ENCODE data around the gene RYR1. TPM values are rescaled to one million over a fixed set of nuclear protein-coding genes. Genes with fewer than 3 reads are reported as not detected.

Gene RYR1
- total RNA-seq, 2 experiments from 2014 or later: 2.0 to 3.1 TPM

Other genes with a start within 250 kb of the RYR1 start
- gene DPF1, start 209.5 kb upstream of the RYR1 start, total RNA-seq: 1 to 10 TPM in 1 of 2 experiments, under 1 TPM in 1; 0.91 to 1.2 TPM
- gene PPP1R14A, start 177.3 kb upstream of the RYR1 start, total RNA-seq: 1 to 10 TPM; 1.6 to 1.7 TPM
- gene SPINT2, start 169.1 kb upstream of the RYR1 start, total RNA-seq: 10 to 100 TPM; 46.0 to 49.0 TPM
- gene C19orf33, start 129.4 kb upstream of the RYR1 start, total RNA-seq: not detected
- 10 to 100 TPM; 76.3 to 90.1 TPM for gene YIF1B, start 117.7 kb upstream of the RYR1 start, total RNA-seq
- 10 to 100 TPM in 1 of 2 experiments, 1 to 10 TPM in 1; 9.6 to 10.2 TPM for gene KCNK6, start 113.8 kb upstream of the RYR1 start, total RNA-seq
- 1 to 10 TPM; 3.3 to 3.4 TPM for gene CATSPERG, start 97.9 kb upstream of the RYR1 start, total RNA-seq
- gene PSMD8, start 59.1 kb upstream of the RYR1 start, total RNA-seq: 100 to 1,000 TPM; 219 to 275 TPM
- gene GGN, start 45.7 kb upstream of the RYR1 start, total RNA-seq: under 1 TPM; 0.30 to 0.51 TPM
- 1 to 10 TPM; 3.0 to 4.5 TPM for gene SPRED3, start 45.0 kb upstream of the RYR1 start, total RNA-seq
- gene FAM98C, start 30.6 kb upstream of the RYR1 start, total RNA-seq: 10 to 100 TPM; 19.6 to 24.8 TPM
- gene RASGRP4, start 7.5 kb upstream of the RYR1 start, total RNA-seq: 1 to 10 TPM; 5.6 to 5.9 TPM
- gene MAP4K1, start 184.3 kb downstream of the RYR1 start, total RNA-seq: 100 to 1,000 TPM; 195 to 198 TPM
- gene EIF3K, start 185.5 kb downstream of the RYR1 start, total RNA-seq: 100 to 1,000 TPM; 269 to 297 TPM
- 100 to 1,000 TPM; 181 to 182 TPM for gene ACTN4, start 214.0 kb downstream of the RYR1 start, total RNA-seq

Measured in activated CD4-positive, alpha-beta T cell treated with anti-CD3 and anti-CD28 coated beads for 36 hours (primary cell).